BE2C (cell line): ENCODE results near the gene IL17RD.

Experiments
- DNase-seq: peaks from one replicate; pipeline ENCODE4 v3.0.0-alpha.2; 2020
- H3K27me3 ChIP-seq: fragments of 250-450 bp; sonication (Bioruptor Pico); 2 replicates; pipeline ENCODE4 v1.5.1; 2020; ENCODE audit warnings: mild to moderate bottlenecking
- H3K36me3 ChIP-seq: fragments of 250-450 bp; sonication (Bioruptor Pico); 2 replicates; pipeline ENCODE4 v1.5.1; 2020; ENCODE audit warnings: mild to moderate bottlenecking
- H3K4me1 ChIP-seq: fragments of 250-450 bp; sonication (Bioruptor Pico); 2 replicates; pipeline ENCODE4 v1.5.1; 2020
- H3K4me3 ChIP-seq: 2 replicates; pipeline ENCODE4 v1.5.1; 2011; ENCODE audit warnings: low read depth, low read length
- H3K9me3 ChIP-seq: fragments of 250-450 bp; sonication (Bioruptor Pico); 2 replicates; pipeline ENCODE4 v1.5.1; 2020
- TF ChIP-seq, protein P1 (sequence below): IDR thresholded peaks from 2 replicates; pipeline ENCODE4 v1.5.1; 2012; ENCODE audit warnings: mild to moderate bottlenecking, low read depth, low read length

IL17RD gene

DNA sequence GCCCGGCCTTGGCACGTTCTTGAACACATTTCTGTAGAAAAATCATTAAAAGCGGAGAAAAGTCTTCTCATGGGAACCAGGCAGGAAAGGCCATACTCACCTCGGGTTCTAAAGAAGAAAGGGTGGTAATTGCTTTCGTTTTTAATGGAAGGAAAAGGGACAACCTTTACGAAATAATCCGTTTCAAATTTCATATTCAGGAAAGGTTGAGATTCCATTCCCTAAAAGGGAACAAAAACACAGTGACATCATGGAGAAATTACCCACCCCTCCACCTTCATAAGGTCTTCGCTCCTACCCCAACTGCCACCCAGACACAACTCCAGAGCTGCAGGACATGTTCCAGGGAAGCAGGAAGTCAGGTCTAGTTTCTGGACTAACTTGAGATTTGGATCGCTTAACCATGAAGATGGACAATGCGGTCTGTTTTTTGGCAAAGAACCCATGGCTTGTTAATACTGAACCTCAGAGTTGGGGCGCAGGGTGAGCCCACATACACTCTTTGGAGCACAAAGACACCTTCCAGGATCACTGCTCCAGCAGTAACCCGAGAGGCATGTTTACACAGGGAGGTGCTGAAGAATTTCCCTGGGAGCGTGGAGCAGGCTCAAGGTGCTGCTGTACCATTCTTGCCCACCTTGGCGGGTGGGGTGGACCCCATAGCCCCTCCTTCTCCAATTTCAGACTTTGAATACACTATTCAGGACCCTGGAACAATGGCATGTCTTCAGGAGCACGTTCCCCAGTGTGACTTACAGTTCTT, 55.5 kb downstream of the IL17RD start:
- no peak for DNase-seq
- H3K36me3 ChIP-seq = no peaks in the 10 kb centered on the region
- H3K4me1 ChIP-seq = no peaks in the 10 kb centered on the region
- H3K27me3 ChIP-seq = no peaks in the 10 kb centered on the region
- TF ChIP-seq, protein P1, sequence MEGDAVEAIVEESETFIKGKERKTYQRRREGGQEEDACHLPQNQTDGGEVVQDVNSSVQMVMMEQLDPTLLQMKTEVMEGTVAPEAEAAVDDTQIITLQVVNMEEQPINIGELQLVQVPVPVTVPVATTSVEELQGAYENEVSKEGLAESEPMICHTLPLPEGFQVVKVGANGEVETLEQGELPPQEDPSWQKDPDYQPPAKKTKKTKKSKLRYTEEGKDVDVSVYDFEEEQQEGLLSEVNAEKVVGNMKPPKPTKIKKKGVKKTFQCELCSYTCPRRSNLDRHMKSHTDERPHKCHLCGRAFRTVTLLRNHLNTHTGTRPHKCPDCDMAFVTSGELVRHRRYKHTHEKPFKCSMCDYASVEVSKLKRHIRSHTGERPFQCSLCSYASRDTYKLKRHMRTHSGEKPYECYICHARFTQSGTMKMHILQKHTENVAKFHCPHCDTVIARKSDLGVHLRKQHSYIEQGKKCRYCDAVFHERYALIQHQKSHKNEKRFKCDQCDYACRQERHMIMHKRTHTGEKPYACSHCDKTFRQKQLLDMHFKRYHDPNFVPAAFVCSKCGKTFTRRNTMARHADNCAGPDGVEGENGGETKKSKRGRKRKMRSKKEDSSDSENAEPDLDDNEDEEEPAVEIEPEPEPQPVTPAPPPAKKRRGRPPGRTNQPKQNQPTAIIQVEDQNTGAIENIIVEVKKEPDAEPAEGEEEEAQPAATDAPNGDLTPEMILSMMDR = no peak
- H3K4me3 ChIP-seq = no peak overlapping the region
- no peaks in the 10 kb centered on the region for H3K9me3 ChIP-seq

DNA sequence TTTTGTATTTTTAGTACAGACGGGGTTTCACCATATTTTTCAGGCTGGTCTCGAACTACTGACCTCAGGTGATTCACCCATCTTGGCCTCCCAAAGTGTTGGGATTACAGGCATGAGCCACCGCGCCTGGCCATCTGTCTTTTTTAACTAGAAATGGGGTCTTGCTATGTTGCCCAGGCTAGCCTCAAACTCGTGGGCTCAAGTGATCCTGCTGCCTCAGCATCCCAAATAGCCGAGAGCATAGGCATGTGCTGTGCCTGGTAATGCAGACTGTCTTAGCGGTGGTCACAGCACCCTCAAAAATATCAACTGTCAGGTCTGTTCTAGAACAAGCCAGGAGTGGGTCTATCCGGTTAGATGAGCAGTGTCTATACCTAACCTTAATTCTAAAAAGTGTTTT, 56.5 kb downstream of the IL17RD start:
- no peaks in the 10 kb centered on the region for H3K36me3 ChIP-seq

DNA sequence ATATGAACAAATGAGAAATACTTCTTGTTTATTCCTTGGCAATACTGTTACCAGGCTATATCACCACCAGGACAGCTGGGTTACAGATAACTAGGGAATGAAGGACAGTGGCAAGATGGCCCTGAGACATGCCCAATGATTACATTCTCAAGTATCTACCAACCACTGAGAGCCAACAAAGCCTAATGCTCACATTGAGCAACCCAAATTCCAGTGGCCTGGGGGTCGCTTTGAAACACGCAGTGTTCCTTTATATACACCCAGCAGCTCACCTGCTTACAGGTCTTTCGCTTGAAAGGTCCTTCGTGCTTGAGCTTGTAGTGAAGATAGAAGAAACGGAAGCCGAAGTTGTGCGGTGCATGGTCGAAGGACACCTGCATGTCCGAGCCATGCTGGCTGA, 59.6 kb downstream of the IL17RD start:
- H3K4me3 ChIP-seq = no peak overlapping the region
- H3K4me1 ChIP-seq = no peaks in the 10 kb centered on the region
- TF ChIP-seq, protein P1 = no peak
- no peaks in the 10 kb centered on the region for H3K9me3 ChIP-seq
- no peaks in the 10 kb centered on the region for H3K36me3 ChIP-seq
- H3K27me3 ChIP-seq = no peaks in the 10 kb centered on the region
- no peak for DNase-seq

More for the DNA sequence above, 56.5 kb downstream of the IL17RD start:
- Histone ChIP-seq H3K4me1 (no peaks in the 10 kb centered on the region), H3K9me3 (no peaks in the 10 kb centered on the region), H3K27me3 (no peaks in the 10 kb centered on the region), H3K4me3 (no peak overlapping the region)
- TF ChIP-seq, protein P1 = no peak
- DNase-seq = no peak

DNA sequence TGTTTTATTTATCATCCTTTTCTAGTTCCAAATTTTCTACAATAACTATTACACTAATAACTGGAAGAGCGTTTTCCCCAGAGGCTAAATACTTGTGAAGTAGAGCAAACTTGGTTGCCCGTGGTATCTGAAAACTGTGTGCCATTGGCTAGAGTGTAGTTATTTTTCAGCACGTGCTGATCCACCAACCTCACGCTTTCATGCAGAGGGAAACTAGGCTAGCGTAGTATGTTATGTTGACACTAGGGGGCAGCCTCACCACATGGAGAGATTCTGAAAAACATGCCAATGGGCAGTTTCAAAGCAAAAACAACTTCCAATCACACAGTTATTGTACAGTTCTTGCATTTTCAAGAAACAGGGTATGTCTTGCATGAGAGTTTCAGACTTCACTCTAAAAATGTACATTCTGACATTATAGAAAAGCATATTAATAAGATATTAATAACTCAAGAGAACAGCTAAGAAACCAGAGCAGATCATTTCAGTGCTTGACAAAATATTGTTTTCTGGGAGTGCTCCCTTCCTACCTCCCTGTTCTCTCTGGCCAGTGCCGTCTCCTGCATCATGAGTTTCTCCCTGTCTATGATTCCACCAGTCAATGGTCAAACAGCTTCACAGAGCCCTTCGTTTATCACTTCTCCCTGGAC, 65.0 kb downstream of the IL17RD start:
- no peaks in the 10 kb centered on the region for H3K36me3 ChIP-seq
- TF ChIP-seq, protein P1 = peak; percentile 77
- no peaks in the 10 kb centered on the region for H3K9me3 ChIP-seq
- no peaks in the 10 kb centered on the region for H3K4me1 ChIP-seq
- no peak overlapping the region for H3K4me3 ChIP-seq
- H3K27me3 ChIP-seq = no peaks in the 10 kb centered on the region
- DNase-seq = peak; percentile 51

DNA sequence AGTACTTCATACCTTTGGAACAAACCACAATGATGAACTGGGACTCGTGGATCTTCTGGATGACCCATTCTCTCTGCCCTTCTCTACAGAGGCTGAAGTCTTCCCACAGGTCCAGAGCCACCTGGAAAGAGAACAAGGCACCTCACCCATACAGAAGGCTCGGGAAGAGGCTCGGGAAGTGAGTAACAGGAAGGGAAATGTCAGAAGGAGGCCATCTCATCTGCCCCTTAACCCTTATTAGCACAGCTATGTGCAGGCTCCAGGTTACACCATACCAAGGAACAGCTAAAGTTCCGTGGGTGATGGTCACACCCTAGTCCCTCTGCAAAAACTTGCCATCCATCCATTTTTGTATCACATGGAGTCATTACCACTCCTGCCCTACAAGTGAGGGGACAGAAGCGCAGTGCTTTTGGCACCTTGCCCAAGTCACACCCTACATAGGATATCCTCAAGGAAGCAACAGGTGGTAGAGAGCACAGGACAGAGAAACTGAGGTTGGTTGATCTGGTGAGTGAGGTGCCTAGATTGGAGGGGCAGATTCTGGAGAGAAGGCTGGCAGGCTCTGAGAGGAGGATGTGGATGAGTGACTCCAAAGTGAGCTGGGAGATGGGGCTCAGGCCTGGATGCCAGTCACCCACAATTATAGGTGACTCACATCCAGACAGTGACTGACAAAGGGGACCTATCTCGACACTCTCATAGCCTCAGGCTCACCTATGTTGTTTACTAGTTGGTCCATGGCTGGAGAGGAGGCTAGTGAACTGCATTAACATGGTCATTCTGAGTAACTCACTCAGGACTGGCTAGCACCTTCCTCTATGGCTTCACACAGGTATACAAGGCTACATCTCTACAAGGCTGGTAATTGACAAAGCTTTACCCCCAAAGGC, 66.5 kb downstream of the IL17RD start:
- H3K4me3 ChIP-seq = no peak overlapping the region
- H3K4me1 ChIP-seq = no peaks in the 10 kb centered on the region
- H3K27me3 ChIP-seq = no peaks in the 10 kb centered on the region
- TF ChIP-seq, protein P1 = no peak
- H3K9me3 ChIP-seq = no peaks in the 10 kb centered on the region
- H3K36me3 ChIP-seq = no peaks in the 10 kb centered on the region
- no peak for DNase-seq
